Subcutaneous adipose tissue (tissue), 4 donors: ENCODE results near the gene ISOC2. TPM values are rescaled to one million over a fixed set of nuclear protein-coding genes. Genes with fewer than 3 reads are reported as not detected.
"Not testable (repeated sequence)": the region's sequence is repeated elsewhere in the genome, so short reads cannot be mapped to it uniquely, and the experiment has no call there.

Experiments used
- total RNA-seq, 4 donors: library from RNA; depleted of rRNA; stranded (reverse); fragments of >200 nt; gene quantifications; one replicate each; pipeline ENCODE4 v1.1.0, GENCODE V29; 2016
- TF ChIP-seq, protein P1 (sequence below): fragments of 450-650 bp; IDR thresholded peaks from one replicate; pipeline ENCODE4 v1.5.1; 2016; ENCODE audit warnings: low read depth, mild to moderate bottlenecking, control low read depth, antibody characterized with exemption, moderate library complexity

ISOC2 gene
- total RNA-seq, 4 donors from 2014 or later = 38.2 to 62.4 (median 45.7) TPM

DNA sequence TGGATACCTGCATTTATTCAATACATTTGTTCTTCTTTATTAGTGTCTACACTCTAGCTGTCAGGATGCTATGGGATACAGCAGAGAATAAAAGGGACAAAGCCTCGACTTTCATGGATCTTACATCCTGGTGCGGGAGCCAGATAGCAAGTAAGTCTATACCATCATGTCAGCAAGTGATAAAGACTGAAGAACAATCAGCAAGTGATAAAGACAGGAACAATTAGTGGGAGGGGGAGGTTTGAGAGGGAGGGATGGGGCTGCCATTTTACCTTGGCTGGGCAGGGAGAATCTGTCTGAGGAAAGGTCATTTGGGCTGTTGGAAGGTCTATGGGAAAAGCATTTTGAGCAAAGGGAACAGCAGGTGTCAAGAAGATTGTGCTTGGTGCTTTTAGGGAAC, 51.3 kb downstream of the ISOC2 start:
- TF ChIP-seq, protein P1, sequence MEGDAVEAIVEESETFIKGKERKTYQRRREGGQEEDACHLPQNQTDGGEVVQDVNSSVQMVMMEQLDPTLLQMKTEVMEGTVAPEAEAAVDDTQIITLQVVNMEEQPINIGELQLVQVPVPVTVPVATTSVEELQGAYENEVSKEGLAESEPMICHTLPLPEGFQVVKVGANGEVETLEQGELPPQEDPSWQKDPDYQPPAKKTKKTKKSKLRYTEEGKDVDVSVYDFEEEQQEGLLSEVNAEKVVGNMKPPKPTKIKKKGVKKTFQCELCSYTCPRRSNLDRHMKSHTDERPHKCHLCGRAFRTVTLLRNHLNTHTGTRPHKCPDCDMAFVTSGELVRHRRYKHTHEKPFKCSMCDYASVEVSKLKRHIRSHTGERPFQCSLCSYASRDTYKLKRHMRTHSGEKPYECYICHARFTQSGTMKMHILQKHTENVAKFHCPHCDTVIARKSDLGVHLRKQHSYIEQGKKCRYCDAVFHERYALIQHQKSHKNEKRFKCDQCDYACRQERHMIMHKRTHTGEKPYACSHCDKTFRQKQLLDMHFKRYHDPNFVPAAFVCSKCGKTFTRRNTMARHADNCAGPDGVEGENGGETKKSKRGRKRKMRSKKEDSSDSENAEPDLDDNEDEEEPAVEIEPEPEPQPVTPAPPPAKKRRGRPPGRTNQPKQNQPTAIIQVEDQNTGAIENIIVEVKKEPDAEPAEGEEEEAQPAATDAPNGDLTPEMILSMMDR = no peak

DNA sequence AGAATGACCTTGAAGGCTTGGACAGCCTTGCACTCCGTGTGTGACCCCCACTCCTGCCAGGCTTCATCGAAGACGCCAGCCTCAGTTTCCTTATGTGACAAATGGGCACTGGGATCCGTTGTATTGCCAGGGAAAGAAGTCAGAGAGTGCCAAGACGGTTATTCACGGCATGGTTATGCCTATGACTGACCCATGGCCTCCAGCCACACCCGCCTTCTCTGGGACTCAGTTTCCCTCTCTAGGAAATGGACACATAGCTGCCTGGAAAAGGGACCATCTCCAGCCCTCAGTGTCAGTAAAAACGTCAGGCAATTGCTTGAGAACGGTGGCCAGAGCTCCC, 52.9 kb downstream of the ISOC2 start:
- TF ChIP-seq, protein P1 = no peak

DNA sequence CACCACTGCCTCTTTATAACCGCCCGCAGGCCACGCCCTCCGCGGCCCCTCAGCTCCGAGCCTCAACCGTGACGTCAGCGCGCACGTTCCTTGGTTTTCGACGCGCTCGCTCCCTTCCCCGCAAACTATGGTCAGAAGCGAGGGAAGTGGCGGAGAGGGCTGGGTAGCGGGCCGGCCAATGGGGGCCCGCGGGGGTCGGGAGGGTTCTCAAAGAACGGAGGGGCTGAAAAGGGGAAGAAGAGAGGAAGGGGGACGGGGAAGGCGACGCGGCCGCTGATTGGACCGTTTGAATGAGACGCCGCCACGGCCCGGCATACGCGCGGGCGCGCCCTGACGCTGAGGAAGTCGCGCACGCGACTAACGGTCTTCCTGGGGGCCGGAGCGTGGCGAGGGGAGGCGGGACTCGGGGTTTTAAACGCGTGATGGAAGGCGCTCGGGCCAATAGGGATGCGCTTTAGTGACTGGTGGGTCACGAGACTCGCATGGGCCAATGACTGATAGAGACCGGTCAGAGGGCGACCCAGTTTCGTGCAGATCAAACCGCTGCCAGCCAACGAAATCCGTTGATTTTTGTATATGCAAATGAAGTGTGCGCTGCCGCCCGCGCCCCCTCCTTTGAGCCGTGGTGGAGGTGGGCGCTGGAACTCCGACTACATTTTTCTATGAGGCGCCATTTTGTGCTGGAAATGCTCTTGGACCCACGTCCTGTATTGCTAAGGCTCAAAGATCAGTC, 53.5 kb downstream of the ISOC2 start:
- TF ChIP-seq, protein P1 = no peak

DNA sequence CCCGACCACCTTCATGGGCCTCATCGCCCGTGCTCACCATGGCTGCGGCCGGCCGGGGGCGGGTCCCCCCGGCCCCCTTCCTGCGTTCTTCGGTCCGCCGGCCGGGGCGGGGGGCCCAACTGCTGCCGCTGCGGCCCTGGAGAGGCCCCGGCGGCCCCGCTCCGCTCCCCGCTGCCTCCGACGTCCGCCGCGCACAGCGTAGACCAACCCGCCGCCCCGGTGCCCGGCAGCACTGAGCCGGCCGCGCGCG, 54.0 kb downstream of the ISOC2 start, which contains the start of gene UBE2S:
TSS of gene UBE2S (minus strand) at position 239 of the 250 bp plus-strand sequence. CDS start at position 40, 199 bp downstream.
- TF ChIP-seq, protein P1 = not testable (repeated sequence)

DNA sequence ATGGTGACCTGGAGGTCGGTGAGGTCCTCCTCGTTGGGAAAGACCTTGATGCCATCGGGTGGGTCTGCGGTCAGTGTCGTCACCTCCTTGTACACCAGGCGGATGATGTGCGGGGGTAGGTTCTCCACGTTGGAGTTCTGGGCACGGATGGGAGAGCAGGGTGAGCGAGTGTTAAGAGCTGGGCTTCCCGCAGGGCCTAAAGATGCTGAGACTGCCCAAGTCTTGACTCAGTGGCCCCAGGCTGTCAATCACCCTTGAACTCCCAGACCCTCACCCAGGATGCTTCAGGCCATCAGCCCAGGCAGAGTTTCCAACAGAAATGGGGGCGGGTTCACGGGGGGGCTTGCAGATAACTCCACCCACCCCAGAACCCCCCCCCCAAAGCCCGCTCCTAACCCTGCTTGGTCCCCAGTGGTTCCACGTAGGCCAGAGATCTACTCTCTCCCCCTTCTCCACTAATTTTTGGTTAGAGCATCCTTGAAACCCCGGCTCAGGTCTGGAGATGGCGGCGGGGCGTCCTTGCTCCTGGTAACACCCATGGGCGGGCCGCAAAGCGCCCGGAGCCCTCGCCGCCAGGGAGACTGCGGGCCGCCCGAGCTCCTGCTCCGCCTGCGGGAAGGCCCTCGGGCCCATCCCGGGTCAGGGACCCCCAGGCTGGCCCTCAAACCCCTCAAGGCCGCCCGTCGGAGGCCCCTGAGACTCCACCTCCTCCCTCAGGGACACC, 54.5 kb downstream of the ISOC2 start:
- TF ChIP-seq, protein P1 = no peak

DNA sequence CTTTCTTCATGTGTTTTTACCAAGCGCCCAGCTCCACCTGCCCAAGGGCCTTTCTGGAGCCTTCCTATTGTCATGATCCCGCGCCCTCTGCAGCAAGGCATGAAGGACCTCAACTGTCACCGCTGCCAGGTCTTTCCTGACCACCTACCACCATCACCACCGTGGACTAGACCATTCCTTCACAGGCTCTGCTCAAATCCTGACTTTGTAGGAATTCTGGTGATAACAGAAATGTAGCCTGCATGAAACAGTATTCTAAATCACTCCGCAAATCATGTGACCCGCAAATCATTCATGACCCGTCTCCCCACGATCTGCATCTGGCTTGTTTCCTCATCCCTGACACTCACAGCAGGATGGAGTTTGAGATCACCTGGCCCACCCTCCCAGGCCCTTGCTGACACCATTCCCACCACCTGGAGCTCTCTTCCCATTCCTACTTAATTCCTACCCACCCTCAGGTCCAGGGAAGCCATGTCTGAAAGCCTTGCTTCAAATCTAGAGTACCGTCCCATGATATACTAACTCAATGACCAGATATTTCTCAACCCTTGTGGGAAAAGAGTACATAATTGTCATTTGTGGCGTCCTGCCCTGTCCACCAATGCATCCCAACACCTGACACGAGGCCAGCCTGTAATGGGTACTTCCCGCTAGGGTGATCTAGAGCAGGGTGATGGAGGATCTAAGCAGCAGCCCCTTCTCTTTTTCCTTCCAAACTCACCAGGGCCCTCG, 55.2 kb downstream of the ISOC2 start:
- TF ChIP-seq, protein P1 = no peak

DNA sequence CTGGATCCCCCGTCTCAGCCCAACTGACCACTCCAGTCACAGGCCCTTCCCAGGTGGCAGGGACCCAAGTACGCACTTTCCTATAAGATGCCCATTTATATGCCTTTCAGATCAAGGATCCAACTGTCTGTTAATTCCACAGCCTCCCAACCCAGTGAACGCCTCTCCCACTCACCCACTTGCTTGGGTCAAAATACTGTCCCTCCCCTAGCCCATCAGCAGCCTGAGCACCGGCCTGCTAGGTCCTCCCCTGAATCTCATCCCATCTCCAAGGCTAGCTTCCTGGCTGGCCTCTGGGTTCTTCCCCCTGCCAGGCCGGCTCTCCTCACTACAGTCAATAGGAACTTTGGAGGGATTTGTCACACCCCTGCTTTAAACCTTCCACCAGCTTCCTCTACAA, 55.8 kb downstream of the ISOC2 start:
- TF ChIP-seq, protein P1 = no peak
